T-helper 1 cell treated with Interleukin-12 subunit alpha and Interleukin-12 subunit beta and Interleukin-4 antibody, amounts not matched to agents 30 μg/mL and 1 μg/mL, for 36 hours (primary cell): ENCODE data around the gene FAM216A.
"Not testable (repeated sequence)": the region's sequence is repeated elsewhere in the genome, so short reads cannot be mapped to it uniquely, and the experiment has no call there.

Experiments used
- H3K27ac Mint-ChIP-seq: one replicate; pipeline ENCODE4 v1.8.0; 2021; ENCODE audit warnings: mild to moderate bottlenecking, mixed read lengths
- H3K27me3 Mint-ChIP-seq: one replicate; pipeline ENCODE4 v1.8.0; 2021; ENCODE audit warnings: low read depth, mixed read lengths
- H3K36me3 Mint-ChIP-seq: one replicate; pipeline ENCODE4 v1.8.0; 2021; ENCODE audit warnings: low read depth, mixed read lengths
- H3K4me1 Mint-ChIP-seq: one replicate; pipeline ENCODE4 v1.8.0; 2021; ENCODE audit warnings: low read depth, mixed read lengths
- H3K4me3 Mint-ChIP-seq: one replicate; pipeline ENCODE4 v1.8.0; 2021; ENCODE audit warnings: mild to moderate bottlenecking, moderate library complexity, mixed read lengths
- H3K9me3 Mint-ChIP-seq: one replicate; pipeline ENCODE4 v1.8.0; 2021; ENCODE audit warnings: mixed read lengths

Gene FAM216A

GRCh38 chr12:110458756-110459155 lies 9.9 kb upstream of the FAM216A start:
- H3K4me1 Mint-ChIP-seq = peaks cover 7% of the 10 kb centered on the region
- no peaks in the 10 kb centered on the region for H3K9me3 Mint-ChIP-seq
- peak overlapping the region; percentile 6 for H3K27ac Mint-ChIP-seq
- no peak overlapping the region for H3K4me3 Mint-ChIP-seq
- peaks cover 13% of the 10 kb centered on the region for H3K36me3 Mint-ChIP-seq
- no peaks in the 10 kb centered on the region for H3K27me3 Mint-ChIP-seq

GRCh38 chr12:110461189-110461588 lies 7.5 kb upstream of the FAM216A start:
- H3K4me3 Mint-ChIP-seq, H3K27me3 Mint-ChIP-seq, H3K27ac Mint-ChIP-seq, H3K9me3 Mint-ChIP-seq, H3K4me1 Mint-ChIP-seq: not testable (repeated sequence)
- H3K36me3 Mint-ChIP-seq = peaks cover 14% of the 10 kb centered on the region

GRCh38 chr12:110465024-110465423 lies 3.6 kb upstream of the FAM216A start:
- no peak overlapping the region for H3K27ac Mint-ChIP-seq
- no peaks in the 10 kb centered on the region for H3K9me3 Mint-ChIP-seq
- H3K27me3 Mint-ChIP-seq = no peaks in the 10 kb centered on the region
- peaks cover 12% of the 10 kb centered on the region for H3K36me3 Mint-ChIP-seq
- peaks cover 28% of the 10 kb centered on the region for H3K4me1 Mint-ChIP-seq
- H3K4me3 Mint-ChIP-seq = no peak overlapping the region

GRCh38 chr12:110465765-110466164 lies 2.9 kb upstream of the FAM216A start:
- not testable (repeated sequence) for H3K27ac Mint-ChIP-seq, H3K9me3 Mint-ChIP-seq, H3K27me3 Mint-ChIP-seq, H3K4me3 Mint-ChIP-seq
- peaks cover 30% of the 10 kb centered on the region for H3K4me1 Mint-ChIP-seq
- peaks cover 12% of the 10 kb centered on the region for H3K36me3 Mint-ChIP-seq

GRCh38 chr12:110466791-110467190 lies 1.9 kb upstream of the FAM216A start:
- H3K27ac Mint-ChIP-seq = no peak overlapping the region

GRCh38 chr12:110467847-110468213 lies 815 bp upstream of the FAM216A start:
- Mint-ChIP-seq H3K4me1 (peaks cover 27% of the 10 kb centered on the region), H3K27ac (peak overlapping the region; percentile 90), H3K9me3 (no peaks in the 10 kb centered on the region)

More at GRCh38 chr12:110466791-110467190, 1.9 kb upstream of the FAM216A start:
- peaks cover 30% of the 10 kb centered on the region for H3K4me1 Mint-ChIP-seq
- H3K27me3 Mint-ChIP-seq = no peaks in the 10 kb centered on the region
- H3K9me3 Mint-ChIP-seq = no peaks in the 10 kb centered on the region
- H3K4me3 Mint-ChIP-seq = no peak overlapping the region
- peaks cover 12% of the 10 kb centered on the region for H3K36me3 Mint-ChIP-seq

GRCh38 chr12:110475426-110475825 lies 6.8 kb downstream of the FAM216A start:
- Mint-ChIP-seq H3K27ac (no peak overlapping the region), H3K27me3 (no peaks in the 10 kb centered on the region), H3K9me3 (no peaks in the 10 kb centered on the region), H3K36me3 (peaks cover 3% of the 10 kb centered on the region), H3K4me3 (no peak overlapping the region), H3K4me1 (no peaks in the 10 kb centered on the region)

More at GRCh38 chr12:110467847-110468213, 815 bp upstream of the FAM216A start:
- H3K27me3 Mint-ChIP-seq = no peaks in the 10 kb centered on the region
- H3K4me3 Mint-ChIP-seq = peak overlapping the region; percentile 97
- H3K36me3 Mint-ChIP-seq = peaks cover 8% of the 10 kb centered on the region

- Mint-ChIP-seq H3K27ac (peak overlapping the region; percentile 70), H3K9me3 (peaks cover 8% of the 10 kb centered on the region), H3K36me3 (peaks cover 30% of the 10 kb centered on the region), H3K27me3 (peaks cover 4% of the 10 kb centered on the region), H3K4me1 (peaks cover 33% of the 10 kb centered on the region), H3K4me3 (peak overlapping the region; percentile 70)
Observed at GRCh38 chr12:110498984-110499706, 30.5 kb downstream of the FAM216A start.

GRCh38 chr12:110501399-110501751 lies 32.7 kb downstream of the FAM216A start:
- H3K4me3 Mint-ChIP-seq = peak overlapping the region; percentile 96
- H3K9me3 Mint-ChIP-seq = peaks cover 8% of the 10 kb centered on the region
- H3K27me3 Mint-ChIP-seq = peaks cover 4% of the 10 kb centered on the region
- H3K36me3 Mint-ChIP-seq = peaks cover 20% of the 10 kb centered on the region
- peak overlapping the region; percentile 98 for H3K27ac Mint-ChIP-seq
- peaks cover 28% of the 10 kb centered on the region for H3K4me1 Mint-ChIP-seq

GRCh38 chr12:110501752-110502738 lies 33.4 kb downstream of the FAM216A start, which contains the start of the genes RAD9B and VPS29:
Gene RAD9B, plus strand, starts transcription at chr12:110502331. Its CDS starts 7 bp downstream, at chr12:110502338.
Gene VPS29, minus strand, starts transcription at chr12:110502111. Its CDS starts 60 bp downstream, at chr12:110502051.
- peak within 1 kb of the TSS; percentile 98 for H3K27ac Mint-ChIP-seq
- H3K9me3 Mint-ChIP-seq = peaks cover 8% of the 10 kb centered on the region
- peaks cover 4% of the 10 kb centered on the region for H3K27me3 Mint-ChIP-seq
- H3K36me3 Mint-ChIP-seq = peaks cover 18% of the 10 kb centered on the region
- peaks cover 28% of the 10 kb centered on the region for H3K4me1 Mint-ChIP-seq
- peak within 1 kb of the TSS; percentile 96 for H3K4me3 Mint-ChIP-seq

GRCh38 chr12:110503432-110503831 lies 34.8 kb downstream of the FAM216A start:
- Mint-ChIP-seq H3K9me3 (peaks cover 8% of the 10 kb centered on the region), H3K4me1 (peaks cover 28% of the 10 kb centered on the region), H3K4me3 (no peak overlapping the region), H3K27me3 (peaks cover 4% of the 10 kb centered on the region), H3K36me3 (peaks cover 18% of the 10 kb centered on the region), H3K27ac (no peak overlapping the region)

GRCh38 chr12:110505332-110505731 lies 36.7 kb downstream of the FAM216A start:
- Mint-ChIP-seq H3K4me1 (peaks cover 12% of the 10 kb centered on the region), H3K36me3 (peaks cover 9% of the 10 kb centered on the region), H3K27ac (no peak overlapping the region), H3K27me3 (peaks cover 4% of the 10 kb centered on the region), H3K9me3 (peaks cover 8% of the 10 kb centered on the region), H3K4me3 (no peak overlapping the region)

GRCh38 chr12:110508071-110508586 lies 39.5 kb downstream of the FAM216A start:
- H3K27me3 Mint-ChIP-seq = peaks cover 4% of the 10 kb centered on the region
- H3K4me1 Mint-ChIP-seq = no peaks in the 10 kb centered on the region
- no peak overlapping the region for H3K4me3 Mint-ChIP-seq
- H3K36me3 Mint-ChIP-seq = no peaks in the 10 kb centered on the region
- no peaks in the 10 kb centered on the region for H3K9me3 Mint-ChIP-seq
- no peak overlapping the region for H3K27ac Mint-ChIP-seq

GRCh38 chr12:110513842-110514241 lies 45.2 kb downstream of the FAM216A start:
- no peak overlapping the region for H3K4me3 Mint-ChIP-seq
- peaks cover 14% of the 10 kb centered on the region for H3K27me3 Mint-ChIP-seq
- peak overlapping the region; percentile 62 for H3K27ac Mint-ChIP-seq

More at GRCh38 chr12:110513842-110514241, 45.2 kb downstream of the FAM216A start:
- Mint-ChIP-seq H3K9me3 (no peaks in the 10 kb centered on the region), H3K4me1 (peaks cover 2% of the 10 kb centered on the region), H3K36me3 (no peaks in the 10 kb centered on the region)
